Measurements from ENCODE around the gene GADL1.

The GADL1 gene, protein sequence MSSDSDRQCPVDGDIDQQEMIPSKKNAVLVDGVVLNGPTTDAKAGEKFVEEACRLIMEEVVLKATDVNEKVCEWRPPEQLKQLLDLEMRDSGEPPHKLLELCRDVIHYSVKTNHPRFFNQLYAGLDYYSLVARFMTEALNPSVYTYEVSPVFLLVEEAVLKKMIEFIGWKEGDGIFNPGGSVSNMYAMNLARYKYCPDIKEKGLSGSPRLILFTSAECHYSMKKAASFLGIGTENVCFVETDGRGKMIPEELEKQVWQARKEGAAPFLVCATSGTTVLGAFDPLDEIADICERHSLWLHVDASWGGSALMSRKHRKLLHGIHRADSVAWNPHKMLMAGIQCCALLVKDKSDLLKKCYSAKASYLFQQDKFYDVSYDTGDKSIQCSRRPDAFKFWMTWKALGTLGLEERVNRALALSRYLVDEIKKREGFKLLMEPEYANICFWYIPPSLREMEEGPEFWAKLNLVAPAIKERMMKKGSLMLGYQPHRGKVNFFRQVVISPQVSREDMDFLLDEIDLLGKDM

GRCh38 chr3:30894521-30895251, at the start of gene GADL1:
Gene GADL1, minus strand, starts transcription at chr3:30894661. Its CDS starts 47 bp downstream, at chr3:30894614.
- H3K4me3 ChIP-seq = peak within 1 kb of the TSS; percentile 45
- no peaks in the 10 kb centered on the region for H3K27me3 ChIP-seq (ENCODE audit: low read depth)
- in situ Hi-C loops (cut with MboI; ENCODE audit: low sequenced_read_pairs) = no loop called here
- H3K9me3 ChIP-seq = no peaks in the 10 kb centered on the region
- peaks cover 36% of the 10 kb centered on the region for H3K4me1 ChIP-seq
- H3K36me3 ChIP-seq (replicated peaks) = no peaks in the 10 kb centered on the region
- peak; percentile 71 to 74 for DNase-seq (ENCODE audit: low spot score in 2 of 2)

GRCh38 chr3:30944124-30944523, 49.7 kb upstream of the GADL1 start:
- Histone ChIP-seq H3K9me3 (no peaks in the 10 kb centered on the region), H3K27me3 (ENCODE audit: low read depth) (no peaks in the 10 kb centered on the region), H3K4me3 (no peak overlapping the region), H3K36me3 (replicated peaks) (no peaks in the 10 kb centered on the region), H3K4me1 (no peaks in the 10 kb centered on the region)
- in situ Hi-C loops (cut with MboI; ENCODE audit: low sequenced_read_pairs) = no loop called here
- DNase-seq (ENCODE audit: low spot score in 2 of 2) = no peak

DNA sequence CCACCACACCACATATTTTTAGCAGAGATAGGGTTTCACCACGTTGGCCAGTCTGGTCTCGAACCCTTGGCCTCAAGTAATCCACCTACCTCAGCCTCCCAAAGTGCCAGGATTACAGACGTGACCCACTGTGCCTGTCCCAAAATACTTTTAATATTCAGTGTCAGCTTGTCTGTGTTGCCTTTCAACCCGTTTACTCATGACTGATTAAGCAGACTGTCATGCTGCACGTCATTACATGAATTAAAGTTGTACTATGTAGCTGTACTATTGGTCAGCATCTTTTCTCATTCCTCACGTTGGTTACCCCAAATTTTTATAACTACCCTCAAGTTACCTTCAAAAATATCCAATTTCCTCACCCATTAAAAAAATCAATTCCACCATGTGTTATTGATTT, 48.7 kb upstream of the GADL1 start:
- Histone ChIP-seq H3K4me1 (no peaks in the 10 kb centered on the region), H3K36me3 (replicated peaks) (no peaks in the 10 kb centered on the region), H3K4me3 (no peak overlapping the region), H3K9me3 (no peaks in the 10 kb centered on the region), H3K27me3 (ENCODE audit: low read depth) (no peaks in the 10 kb centered on the region)
- no peak for DNase-seq (ENCODE audit: low spot score in 2 of 2)
- in situ Hi-C loops (cut with MboI; ENCODE audit: low sequenced_read_pairs) = no loop called here

DNA sequence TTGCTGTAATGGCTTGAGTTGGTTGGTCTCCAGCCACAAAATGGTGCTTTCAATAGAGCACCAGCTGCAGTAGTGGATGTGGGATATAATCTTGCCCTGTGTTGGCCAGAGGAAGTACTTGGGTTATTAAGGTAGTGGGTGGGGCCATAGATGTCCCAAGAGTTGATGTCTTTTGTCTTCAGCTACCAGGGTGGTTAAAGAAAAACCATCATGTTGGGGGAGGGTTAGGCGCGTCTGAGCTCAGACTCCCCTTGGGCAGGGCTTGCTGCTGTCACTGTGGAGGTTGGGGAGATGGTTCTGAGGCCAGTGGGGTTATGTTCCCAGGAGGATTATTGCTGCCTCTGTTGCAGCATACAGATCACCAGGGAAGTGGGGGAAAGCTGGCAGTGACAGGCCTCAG, 46.9 kb upstream of the GADL1 start:
- Histone ChIP-seq H3K4me3 (no peak overlapping the region), H3K36me3 (replicated peaks) (no peaks in the 10 kb centered on the region), H3K27me3 (ENCODE audit: low read depth) (no peaks in the 10 kb centered on the region), H3K9me3 (no peaks in the 10 kb centered on the region), H3K4me1 (no peaks in the 10 kb centered on the region)
- in situ Hi-C loops (cut with MboI; ENCODE audit: low sequenced_read_pairs) = no loop called here
- no peak for DNase-seq (ENCODE audit: low spot score in 2 of 2)

- no peaks in the 10 kb centered on the region for H3K27me3 ChIP-seq (ENCODE audit: low read depth)
- in situ Hi-C loops (cut with MboI; ENCODE audit: low sequenced_read_pairs) = no loop called here
- H3K9me3 ChIP-seq = no peaks in the 10 kb centered on the region
- H3K4me1 ChIP-seq = no peaks in the 10 kb centered on the region
- DNase-seq (ENCODE audit: low spot score in 2 of 2) = no peak
- H3K36me3 ChIP-seq (replicated peaks) = no peaks in the 10 kb centered on the region
- no peak overlapping the region for H3K4me3 ChIP-seq
Measured at GRCh38 chr3:30940740-30941139, 46.3 kb upstream of the GADL1 start.

DNA sequence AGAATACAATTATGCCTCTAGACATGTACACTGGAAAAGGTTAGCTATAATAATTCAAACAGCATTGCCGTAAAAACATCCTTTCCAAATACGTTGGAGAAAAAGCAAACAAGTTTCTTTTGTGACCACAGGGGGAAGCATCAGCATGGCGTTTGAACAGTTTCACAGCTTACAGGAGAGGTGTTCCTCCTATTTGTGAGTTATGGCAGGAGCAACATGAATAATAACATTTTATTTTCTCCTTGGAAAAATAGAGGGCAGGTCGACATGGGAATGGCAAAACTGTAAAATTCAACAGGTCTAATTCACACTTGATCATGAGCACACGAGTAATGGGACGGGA, 39.7 kb upstream of the GADL1 start:
- DNase-seq (ENCODE audit: low spot score in 2 of 2) = peak; percentile 33 to 51
- H3K27me3 ChIP-seq (ENCODE audit: low read depth) = no peaks in the 10 kb centered on the region
- in situ Hi-C loops (cut with MboI; ENCODE audit: low sequenced_read_pairs) = no loop called here
- H3K4me1 ChIP-seq = no peaks in the 10 kb centered on the region
- H3K9me3 ChIP-seq = no peaks in the 10 kb centered on the region
- no peaks in the 10 kb centered on the region for H3K36me3 ChIP-seq (replicated peaks)
- no peak overlapping the region for H3K4me3 ChIP-seq

DNA sequence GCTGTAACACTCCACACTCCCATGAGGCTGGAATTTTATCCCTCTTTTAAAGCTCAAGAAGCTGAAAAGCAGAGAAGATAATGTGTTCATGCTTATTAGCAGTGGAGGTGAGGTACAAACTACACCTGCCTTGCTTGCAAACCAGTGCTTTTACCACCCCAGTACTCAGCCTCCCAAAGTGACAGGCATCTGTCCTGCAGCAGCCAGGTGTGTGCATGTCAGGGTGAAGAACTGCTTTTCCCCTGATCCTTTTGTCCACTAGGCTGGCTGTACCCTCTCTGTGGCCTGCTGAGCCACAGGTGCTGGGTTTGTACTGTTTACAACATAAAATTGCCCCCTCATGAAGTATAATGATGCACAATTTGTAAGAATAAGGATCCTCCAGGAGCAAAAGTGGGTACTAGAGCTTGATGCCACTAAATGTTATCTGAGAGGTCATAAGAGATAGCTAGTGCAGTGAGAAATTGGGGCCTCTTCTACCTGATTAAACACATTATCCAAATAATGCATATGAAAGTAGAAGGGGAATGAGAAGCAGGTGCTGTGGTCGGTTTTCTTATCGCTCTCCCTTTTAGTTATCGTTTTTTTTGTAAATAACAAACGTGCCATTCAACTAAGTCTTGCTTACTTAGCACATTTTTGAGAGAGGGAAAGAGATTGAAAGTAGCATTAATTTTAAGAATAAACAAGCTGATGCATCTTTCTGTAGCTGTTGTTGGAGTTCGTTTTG, 39.2 kb upstream of the GADL1 start:
- H3K4me3 ChIP-seq = no peak overlapping the region
- no peaks in the 10 kb centered on the region for H3K4me1 ChIP-seq
- DNase-seq (ENCODE audit: low spot score in 2 of 2) = no peak
- H3K27me3 ChIP-seq (ENCODE audit: low read depth) = no peaks in the 10 kb centered on the region
- no peaks in the 10 kb centered on the region for H3K36me3 ChIP-seq (replicated peaks)
- H3K9me3 ChIP-seq = no peaks in the 10 kb centered on the region
- in situ Hi-C loops (cut with MboI; ENCODE audit: low sequenced_read_pairs) = no loop called here

DNA sequence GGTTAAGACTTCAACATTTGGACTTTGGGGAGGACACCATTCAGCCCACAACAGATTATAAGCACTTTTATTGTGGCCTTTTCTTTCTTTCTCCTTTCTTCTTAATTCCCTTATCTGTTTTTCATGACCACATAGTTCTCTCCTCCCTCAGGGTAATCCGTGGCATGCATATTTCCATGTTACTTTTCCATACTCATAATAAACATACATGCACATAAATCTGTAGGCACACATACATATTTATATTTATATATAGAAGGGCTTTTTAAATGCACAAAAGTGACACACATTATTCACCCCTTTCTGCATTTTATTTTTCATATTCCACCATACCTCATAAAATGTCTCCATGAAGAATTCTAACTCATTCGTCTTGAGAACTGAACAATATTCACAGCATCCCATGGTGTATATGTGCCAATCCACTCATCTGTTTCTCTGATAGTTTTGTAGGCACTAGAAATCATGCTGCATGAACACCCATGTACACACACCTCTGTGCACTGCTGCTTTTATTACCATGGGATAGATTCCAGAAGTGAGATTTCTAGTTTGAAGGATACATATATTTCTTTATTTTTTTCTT, 38.1 kb upstream of the GADL1 start:
- H3K36me3 ChIP-seq (replicated peaks) = no peaks in the 10 kb centered on the region
- H3K4me3 ChIP-seq = no peak overlapping the region
- no peaks in the 10 kb centered on the region for H3K27me3 ChIP-seq (ENCODE audit: low read depth)
- no peaks in the 10 kb centered on the region for H3K9me3 ChIP-seq
- no peaks in the 10 kb centered on the region for H3K4me1 ChIP-seq
- in situ Hi-C loops (cut with MboI; ENCODE audit: low sequenced_read_pairs) = no loop called here
- no peak for DNase-seq (ENCODE audit: low spot score in 2 of 2)

DNA sequence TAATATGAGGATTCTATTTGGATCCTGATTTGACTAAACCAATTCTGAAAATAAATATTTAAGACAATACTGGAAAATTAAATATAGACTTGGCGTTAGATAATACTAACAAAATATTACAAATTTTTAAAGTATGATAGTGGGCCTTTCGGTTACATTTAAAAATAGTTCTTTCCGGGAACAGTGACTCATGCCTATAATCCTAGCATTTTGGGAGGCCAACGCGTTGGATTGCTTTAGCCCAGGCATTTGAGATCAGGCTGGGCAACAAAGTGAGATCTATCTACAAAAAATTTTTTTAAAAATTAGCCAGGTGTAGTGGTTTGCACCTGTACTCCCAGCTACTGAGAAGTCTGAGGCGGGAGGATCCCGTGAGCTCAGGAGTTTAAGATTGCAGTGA, 30.3 kb upstream of the GADL1 start:
- Histone ChIP-seq H3K4me1 (no peaks in the 10 kb centered on the region), H3K4me3 (no peak overlapping the region)
- in situ Hi-C loops (cut with MboI; ENCODE audit: low sequenced_read_pairs) = no loop called here

DNA sequence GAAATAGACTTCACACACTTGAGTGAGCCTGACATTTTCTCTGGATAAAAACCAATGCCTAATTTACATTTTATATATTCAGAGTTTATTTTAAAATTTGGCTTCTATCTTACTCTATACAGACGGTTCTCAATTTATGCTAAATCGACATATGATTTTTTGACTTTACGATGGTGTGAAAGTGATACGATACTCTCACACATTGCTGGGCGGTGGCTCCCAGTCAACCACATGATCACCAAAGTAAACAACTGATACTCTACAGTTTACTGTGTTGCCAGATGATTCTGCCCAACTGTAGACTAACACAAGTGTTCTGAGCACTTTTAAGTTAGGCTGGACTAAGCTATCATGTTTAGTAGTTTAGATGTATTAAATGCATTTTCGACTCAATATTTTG, 25.1 kb upstream of the GADL1 start:
- no peak for DNase-seq (ENCODE audit: low spot score in 2 of 2)
- Histone ChIP-seq H3K36me3 (replicated peaks) (no peaks in the 10 kb centered on the region), H3K9me3 (no peaks in the 10 kb centered on the region), H3K4me1 (no peaks in the 10 kb centered on the region), H3K27me3 (ENCODE audit: low read depth) (no peaks in the 10 kb centered on the region), H3K4me3 (no peak overlapping the region)
- in situ Hi-C loops (cut with MboI; ENCODE audit: low sequenced_read_pairs) = no loop called here

More for the DNA sequence above, 30.3 kb upstream of the GADL1 start:
- Histone ChIP-seq H3K36me3 (replicated peaks) (no peaks in the 10 kb centered on the region), H3K27me3 (ENCODE audit: low read depth) (no peaks in the 10 kb centered on the region), H3K9me3 (no peaks in the 10 kb centered on the region)
- DNase-seq (ENCODE audit: low spot score in 2 of 2) = no peak

DNA sequence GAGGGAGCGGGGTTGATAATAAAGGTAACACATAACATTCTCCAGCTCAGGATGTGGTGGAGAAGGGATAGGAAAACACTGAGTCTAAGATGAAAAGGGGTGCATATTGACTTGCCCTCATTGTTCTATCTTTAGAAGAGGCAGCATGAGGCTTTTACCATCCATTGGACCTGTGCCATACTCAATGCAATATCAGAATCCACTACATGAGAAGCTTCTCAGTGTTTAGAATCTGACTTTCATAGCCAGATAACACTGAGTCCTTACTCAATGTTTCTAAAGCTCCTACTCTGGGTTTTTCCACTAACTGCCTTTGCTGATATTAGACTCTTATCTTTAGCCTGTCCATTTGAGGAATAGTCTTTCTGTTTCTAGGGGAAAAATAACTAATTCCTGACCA, 24.3 kb upstream of the GADL1 start:
- in situ Hi-C loops (cut with MboI; ENCODE audit: low sequenced_read_pairs) = no loop called here
- DNase-seq (ENCODE audit: low spot score in 2 of 2) = no peak

GRCh38 chr3:30915782-30916181, 21.3 kb upstream of the GADL1 start:
- DNase-seq (ENCODE audit: low spot score in 2 of 2) = no peak
- no peaks in the 10 kb centered on the region for H3K36me3 ChIP-seq (replicated peaks)
- H3K9me3 ChIP-seq = no peaks in the 10 kb centered on the region
- H3K27me3 ChIP-seq (ENCODE audit: low read depth) = no peaks in the 10 kb centered on the region
- no peaks in the 10 kb centered on the region for H3K4me1 ChIP-seq
- H3K4me3 ChIP-seq = no peak overlapping the region
- in situ Hi-C loops (cut with MboI; ENCODE audit: low sequenced_read_pairs) = no loop called here

More for the DNA sequence above, 24.3 kb upstream of the GADL1 start:
- H3K4me3 ChIP-seq = no peak overlapping the region
- no peaks in the 10 kb centered on the region for H3K4me1 ChIP-seq
- H3K36me3 ChIP-seq (replicated peaks) = no peaks in the 10 kb centered on the region
- H3K27me3 ChIP-seq (ENCODE audit: low read depth) = no peaks in the 10 kb centered on the region
- H3K9me3 ChIP-seq = no peaks in the 10 kb centered on the region

DNA sequence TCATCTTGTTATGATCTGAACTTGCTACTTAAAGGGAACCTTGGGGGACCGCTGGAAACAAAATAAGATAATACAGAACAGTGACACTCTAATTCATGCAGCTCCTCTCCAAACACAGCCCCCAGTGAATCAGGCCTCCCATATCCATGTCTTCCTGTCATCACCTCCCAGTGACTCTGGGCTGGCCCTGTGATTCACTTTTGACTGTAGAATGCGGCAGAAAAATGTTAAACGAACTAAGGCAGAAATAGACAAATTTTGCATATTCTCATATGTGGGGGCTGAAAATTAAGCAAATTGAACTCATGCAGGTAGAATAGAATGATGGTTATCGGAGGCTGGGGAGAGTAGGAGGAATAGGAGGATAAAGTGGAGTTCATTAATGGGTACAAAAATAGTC, 20.2 kb upstream of the GADL1 start:
- H3K27me3 ChIP-seq (ENCODE audit: low read depth) = no peaks in the 10 kb centered on the region
- H3K4me1 ChIP-seq = no peaks in the 10 kb centered on the region
- no peak overlapping the region for H3K4me3 ChIP-seq
- no peak for DNase-seq (ENCODE audit: low spot score in 2 of 2)
- H3K36me3 ChIP-seq (replicated peaks) = no peaks in the 10 kb centered on the region
- H3K9me3 ChIP-seq = no peaks in the 10 kb centered on the region
- in situ Hi-C loops (cut with MboI; ENCODE audit: low sequenced_read_pairs) = no loop called here

Measured in HAP-1 (cell line).